Gastroesophageal sphincter (tissue), 3 donors: ENCODE data around the gene ZNF664.

ENCODE experiments used
- CTCF ChIP-seq, 4 experiments: fragments of 200-600 bp in 2 of 4; fragments of 450-650 bp in 2 of 4; sonication (generic) in 1 of 4; IDR thresholded peaks; one replicate each; pipeline ENCODE4 v1.5.1; 2017 to 2019; ENCODE audit warnings: antibody characterized with exemption in 4 of 4, mild to moderate bottlenecking in 2 of 4, moderate library complexity in 2 of 4
- EP300 ChIP-seq: sonication (generic); formaldehyde crosslinking; IDR thresholded peaks from one replicate; pipeline ENCODE4 v1.6.1; 2017; ENCODE audit warnings: antibody characterized with exemption, mild to moderate bottlenecking
- POLR2A ChIP-seq, 2 donors: fragments of 450-650 bp; IDR thresholded peaks; one replicate each; pipeline ENCODE4 v1.6.1; 2017; ENCODE audit warnings: antibody characterized with exemption in 2 of 2, mild to moderate bottlenecking in 2 of 2, moderate library complexity in 1 of 2
- POLR2AphosphoS5 ChIP-seq: sonication (generic); formaldehyde crosslinking; IDR thresholded peaks from one replicate; pipeline ENCODE4 v1.6.1; 2017; ENCODE audit warnings: antibody characterized with exemption

DNA sequence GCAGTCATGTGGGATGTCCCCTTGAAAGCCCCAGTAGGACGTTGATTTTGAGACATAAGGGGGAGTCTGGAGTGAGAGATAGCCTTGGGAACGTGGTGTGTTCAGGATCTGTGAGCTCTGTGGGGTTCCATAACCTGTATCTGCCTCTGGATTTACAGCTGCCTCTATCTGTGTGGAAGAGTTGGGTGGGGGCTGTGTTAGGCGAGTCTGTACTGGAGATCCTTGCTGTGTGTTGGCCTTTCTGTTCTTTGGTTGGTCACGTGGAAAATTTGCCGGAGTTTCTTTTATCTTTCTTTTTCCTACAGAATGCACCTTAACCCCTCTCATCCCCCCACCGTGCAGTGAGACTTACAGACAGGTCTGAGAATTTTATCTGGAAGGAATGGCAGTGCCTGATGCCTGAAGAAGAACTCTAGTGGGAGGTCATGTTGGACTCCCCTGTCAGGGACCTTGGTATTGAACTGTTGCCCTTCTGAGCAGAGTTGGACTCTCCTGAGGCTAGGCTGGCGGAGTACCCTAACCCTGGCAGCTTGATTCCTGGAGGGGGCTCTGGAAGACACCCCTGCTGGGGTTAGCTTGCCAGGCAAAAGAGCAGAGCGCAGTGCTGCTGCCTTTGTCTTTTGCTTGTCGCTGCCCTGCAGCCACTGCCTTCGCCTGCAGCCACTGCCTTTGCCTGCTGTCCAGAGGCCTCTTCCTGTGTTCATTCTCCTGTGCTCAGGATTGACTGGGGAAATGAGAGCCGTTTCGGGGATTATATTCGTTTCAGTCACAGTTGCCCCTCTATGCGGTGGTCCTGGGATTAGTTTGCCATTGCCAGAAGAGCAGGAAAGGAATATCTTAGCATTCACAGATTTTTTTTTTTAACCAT is 34.1 kb downstream of the ZNF664 start:
- TF ChIP-seq POLR2AphosphoS5 (no peak), CTCF (IDR thresholded peaks at IDR 0.05) (no peak), POLR2A (IDR thresholded peaks at IDR 0.05) (no peak), EP300 (no peak)
